ENCODE data around the gene MLLT1. TPM values are rescaled to one million over a fixed set of nuclear protein-coding genes. Genes with fewer than 3 reads are reported as not detected.

MLLT1 gene
- total RNA-seq, 1 experiment from 2014 or later = 55.0 TPM

- ChIA-PET CTCF (no interaction called here), RAD21 (ENCODE audit: low non-redundant PET in 1 of 2, low total read pairs in 2 of 2, uncharacterized antibody in 2 of 2, unreplicated experiment in 2 of 2) (no interaction called here), POLR2A (no interaction called here)
- Histone ChIP-seq H2AFZ (ENCODE audit: low read depth, low read length, poor library complexity, severe bottlenecking) (no peak overlapping the region), H3K36me3 (ENCODE audit: control insufficient read depth in 1 of 2, insufficient read depth in 2 of 2, low read length in 2 of 2) (peaks cover 16 to 21% of the 10 kb centered on the region in 2 experiments; a peak in 3 of 4 replicates), H4K20me1 (ENCODE audit: insufficient read depth) (no peaks in the 10 kb centered on the region), H3K9me3 (ENCODE audit: control insufficient read depth in 1 of 2, insufficient read depth in 1 of 2, low read depth in 1 of 2, low read length in 2 of 2) (no peaks in the 10 kb centered on the region), H3K9ac (ENCODE audit: low read length) (no peak overlapping the region), H3K9me2 (ENCODE audit: insufficient read depth) (no peaks in the 10 kb centered on the region), H3K79me2 (ENCODE audit: insufficient read depth, low read length) (peaks cover 73% of the 10 kb centered on the region), H3K27me3 (ENCODE audit: insufficient read depth, low read length) (no peaks in the 10 kb centered on the region), H3K4me2 (ENCODE audit: low read length) (no peak overlapping the region), H3K4me3 (replicated peaks in 1 of 2; ENCODE audit: low read depth in 1 of 2, low read length in 2 of 2) (no peak overlapping the region), H3K27ac (ENCODE audit: low read depth, low read length) (no peak overlapping the region), H3K4me1 (ENCODE audit: control insufficient read depth in 1 of 2, insufficient read depth in 2 of 2, low read length in 2 of 2) (no peaks in the 10 kb centered on the region)
- intact Hi-C loops (cut with micrococcal nuclease) = no loop called here
- ATAC-seq = no peak
- DNase-seq (ENCODE audit: low read depth, low spot score) = no peak
- TF ChIP-seq SIN3A (IDR thresholded peaks at IDR 0.05; ENCODE audit: low read depth) (no peak), ZNF274 (IDR thresholded peaks at IDR 0.05; ENCODE audit: low read depth, low read length) (no peak), FOSL1 (IDR thresholded peaks at IDR 0.05; ENCODE audit: low read depth) (no peak), SRF (IDR thresholded peaks at IDR 0.05; ENCODE audit: low read depth) (no peak)
- no TSS peak for BruUV-seq (replicated peaks)
Measured at GRCh38 chr19:6263306-6263705, 16.5 kb downstream of the MLLT1 start.

GRCh38 chr19:6262519-6262918 is 17.3 kb downstream of the MLLT1 start:
- Histone ChIP-seq H3K9ac (ENCODE audit: low read length) (no peak overlapping the region), H3K4me1 (ENCODE audit: control insufficient read depth in 1 of 2, insufficient read depth in 2 of 2, low read length in 2 of 2) (no peaks in the 10 kb centered on the region), H3K36me3 (ENCODE audit: control insufficient read depth in 1 of 2, insufficient read depth in 2 of 2, low read length in 2 of 2) (peaks cover 10 to 21% of the 10 kb centered on the region in 2 experiments; a peak in 3 of 4 replicates), H4K20me1 (ENCODE audit: insufficient read depth) (no peaks in the 10 kb centered on the region), H3K79me2 (ENCODE audit: insufficient read depth, low read length) (peaks cover 72% of the 10 kb centered on the region), H3K27me3 (ENCODE audit: insufficient read depth, low read length) (no peaks in the 10 kb centered on the region), H2AFZ (ENCODE audit: low read depth, low read length, poor library complexity, severe bottlenecking) (no peak overlapping the region), H3K27ac (ENCODE audit: low read depth, low read length) (no peak overlapping the region), H3K9me2 (ENCODE audit: insufficient read depth) (no peaks in the 10 kb centered on the region), H3K4me2 (ENCODE audit: low read length) (no peak overlapping the region), H3K4me3 (replicated peaks in 1 of 2; ENCODE audit: low read depth in 1 of 2, low read length in 2 of 2) (no peak overlapping the region), H3K9me3 (ENCODE audit: control insufficient read depth in 1 of 2, insufficient read depth in 1 of 2, low read depth in 1 of 2, low read length in 2 of 2) (no peaks in the 10 kb centered on the region)
- intact Hi-C loops (cut with micrococcal nuclease) = no loop called here
- RAD21 ChIA-PET (ENCODE audit: low non-redundant PET in 1 of 2, low total read pairs in 2 of 2, uncharacterized antibody in 2 of 2, unreplicated experiment in 2 of 2) = no interaction called here
- POLR2A ChIA-PET = no interaction called here
- no peak for TF ChIP-seq POLR2A (IDR thresholded peaks at IDR 0.05; ENCODE audit: borderline replicate concordance, extremely low read depth, insufficient read depth, insufficient read length)
- TF ChIP-seq ATF3 (IDR thresholded peaks at IDR 0.05) = no peak
- TF ChIP-seq CTCF (IDR thresholded peaks at IDR 0.05 in 2 of 3, conservative IDR thresholded peaks at IDR 0.05 in 1 of 3; ENCODE audit: borderline replicate concordance in 1 of 3, insufficient read depth in 1 of 3, low read depth in 2 of 3, low read length in 2 of 3) = no peak
- no peak for TF ChIP-seq EZH2 (IDR thresholded peaks at IDR 0.05)
- CTCF ChIA-PET = no interaction called here
- no TSS peak for BruUV-seq (replicated peaks)
- ATAC-seq (no peak), DNase-seq (ENCODE audit: low read depth, low spot score) (no peak)
